GM19463 (cell line): ENCODE data around the gene KRTAP4-16.
"Not testable (repeated sequence)": the region's sequence is repeated elsewhere in the genome, so short reads cannot be mapped to it uniquely, and the experiment has no call there.

Experiments used
- ATAC-seq: cut with Tn5 transposase; IDR thresholded peaks from one replicate; pipeline ENCODE4 v1.9.1; 2021; ENCODE audit warnings: mild to moderate bottlenecking, moderate library complexity; ENCODE audit not compliant: unreplicated experiment

The KRTAP4-16 gene

GRCh38 chr17:41076788-41077187, 25.2 kb downstream of the KRTAP4-16 start:
- no peak for ATAC-seq

GRCh38 chr17:41073676-41074075, 28.3 kb downstream of the KRTAP4-16 start:
- no peak for ATAC-seq

GRCh38 chr17:41071606-41072360, 30.2 kb downstream of the KRTAP4-16 start:
- no peak for ATAC-seq

GRCh38 chr17:41069031-41069430, 33.0 kb downstream of the KRTAP4-16 start:
- no peak for ATAC-seq

GRCh38 chr17:41067281-41067680, 34.7 kb downstream of the KRTAP4-16 start:
- no peak for ATAC-seq

- ATAC-seq, result no peak
Observed at GRCh38 chr17:41065829-41066624, 36.0 kb downstream of the KRTAP4-16 start, which contains the start of gene KRTAP2-4. TSS of gene KRTAP2-4 (minus strand) at chr17:41065879. CDS start at chr17:41065845, 34 bp downstream.

- ATAC-seq, result not testable (repeated sequence)
Observed at GRCh38 chr17:41065016-41065689, 36.9 kb downstream of the KRTAP4-16 start.

- ATAC-seq, result no peak
Observed at GRCh38 chr17:41064301-41064700, 37.7 kb downstream of the KRTAP4-16 start.

GRCh38 chr17:41063449-41063848, 38.6 kb downstream of the KRTAP4-16 start:
- ATAC-seq, result no peak

GRCh38 chr17:41061964-41062363, 40.0 kb downstream of the KRTAP4-16 start:
- no peak for ATAC-seq

GRCh38 chr17:41060052-41060604, 41.9 kb downstream of the KRTAP4-16 start, which contains the start of gene KRTAP2-3:
TSS of gene KRTAP2-3 (minus strand) at chr17:41060114. CDS start at chr17:41060050, 64 bp downstream.
- ATAC-seq, result no peak

GRCh38 chr17:41059276-41060051, 42.5 kb downstream of the KRTAP4-16 start:
- ATAC-seq, result not testable (repeated sequence)

GRCh38 chr17:41058741-41059140, 43.3 kb downstream of the KRTAP4-16 start:
- ATAC-seq, result no peak

GRCh38 chr17:41057547-41057946, 44.5 kb downstream of the KRTAP4-16 start:
- no peak for ATAC-seq

- ATAC-seq, result not testable (repeated sequence)
Observed at GRCh38 chr17:41055130-41055529, 46.9 kb downstream of the KRTAP4-16 start, which contains the start of gene KRTAP2-2. TSS of gene KRTAP2-2 (minus strand) at chr17:41055230. CDS start at chr17:41055211, 19 bp downstream.

GRCh38 chr17:41054556-41054955, 47.5 kb downstream of the KRTAP4-16 start:
- not testable (repeated sequence) for ATAC-seq

GRCh38 chr17:41054025-41054424, 48.0 kb downstream of the KRTAP4-16 start:
- ATAC-seq, result no peak

GRCh38 chr17:41052566-41052965, 49.4 kb downstream of the KRTAP4-16 start:
- no peak for ATAC-seq
